Esophagus muscularis mucosa (tissue), 3 donors: ENCODE results near the gene RASSF1.
A peak's percentile ranks its signal among the peaks of the same experiment; 100 is the strongest.

Source experiments
- POLR2A ChIP-seq: fragments of 450-650 bp; IDR thresholded peaks from one replicate; pipeline ENCODE4 v1.6.1; 2017; ENCODE audit warnings: antibody characterized with exemption, moderate library complexity, mild to moderate bottlenecking, low read depth
- TF ChIP-seq, protein P1 (sequence below), 3 experiments: fragments of 200-600 bp in 2 of 3; fragments of 450-650 bp in 1 of 3; sonication (generic) in 2 of 3; IDR thresholded peaks; one replicate each; pipeline ENCODE4 v1.5.1; 2017 to 2019; ENCODE audit warnings: antibody characterized with exemption in 3 of 3, mild to moderate bottlenecking in 2 of 3, moderate library complexity in 1 of 3

DNA sequence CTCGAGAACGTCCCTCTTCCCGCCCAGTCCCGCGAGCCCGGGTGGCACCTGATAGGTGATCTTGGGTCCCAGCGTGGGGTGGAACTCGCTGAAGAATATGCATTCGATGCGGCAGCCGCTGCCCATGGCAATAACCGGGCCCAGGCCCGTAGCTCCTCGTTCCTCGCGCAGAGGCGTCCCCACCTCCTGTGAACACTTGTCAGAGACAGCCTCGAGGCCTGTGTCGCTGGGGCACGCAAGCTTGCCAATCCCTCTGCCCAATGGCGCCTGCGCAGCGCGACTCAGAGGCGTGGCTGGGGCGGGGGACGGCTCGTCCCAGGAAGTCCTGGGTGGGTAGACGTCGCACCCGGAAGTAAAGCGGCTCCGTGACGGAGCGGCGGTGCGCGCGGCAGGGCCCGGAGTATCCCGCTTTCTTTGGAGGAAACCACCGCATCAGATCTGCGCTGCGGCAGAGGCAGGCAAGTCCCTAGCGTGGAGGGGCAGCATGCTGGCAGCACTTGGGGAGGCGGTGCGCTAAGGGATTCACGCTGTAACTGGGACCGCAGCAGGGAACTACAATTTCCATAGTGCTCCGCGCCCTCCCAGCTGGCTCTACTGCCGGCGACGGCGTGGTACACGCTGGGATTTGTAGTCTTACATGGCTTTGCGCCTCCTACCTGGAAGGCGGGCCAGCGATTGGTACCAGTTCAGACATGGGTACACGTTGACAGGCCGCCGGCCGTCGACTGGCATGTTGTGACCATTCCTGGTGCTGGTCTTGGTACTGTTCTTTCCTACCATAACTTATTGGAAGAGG, 10.1 kb upstream of the RASSF1 start, which contains the start of the genes CYB561D2 and NPRL2:
- peak; percentile 32 for TF ChIP-seq POLR2A
- TF ChIP-seq, protein P1, sequence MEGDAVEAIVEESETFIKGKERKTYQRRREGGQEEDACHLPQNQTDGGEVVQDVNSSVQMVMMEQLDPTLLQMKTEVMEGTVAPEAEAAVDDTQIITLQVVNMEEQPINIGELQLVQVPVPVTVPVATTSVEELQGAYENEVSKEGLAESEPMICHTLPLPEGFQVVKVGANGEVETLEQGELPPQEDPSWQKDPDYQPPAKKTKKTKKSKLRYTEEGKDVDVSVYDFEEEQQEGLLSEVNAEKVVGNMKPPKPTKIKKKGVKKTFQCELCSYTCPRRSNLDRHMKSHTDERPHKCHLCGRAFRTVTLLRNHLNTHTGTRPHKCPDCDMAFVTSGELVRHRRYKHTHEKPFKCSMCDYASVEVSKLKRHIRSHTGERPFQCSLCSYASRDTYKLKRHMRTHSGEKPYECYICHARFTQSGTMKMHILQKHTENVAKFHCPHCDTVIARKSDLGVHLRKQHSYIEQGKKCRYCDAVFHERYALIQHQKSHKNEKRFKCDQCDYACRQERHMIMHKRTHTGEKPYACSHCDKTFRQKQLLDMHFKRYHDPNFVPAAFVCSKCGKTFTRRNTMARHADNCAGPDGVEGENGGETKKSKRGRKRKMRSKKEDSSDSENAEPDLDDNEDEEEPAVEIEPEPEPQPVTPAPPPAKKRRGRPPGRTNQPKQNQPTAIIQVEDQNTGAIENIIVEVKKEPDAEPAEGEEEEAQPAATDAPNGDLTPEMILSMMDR (IDR thresholded peaks at IDR 0.05), result peak in 2 of 3 experiments; percentile 2 to 10
